ENCODE data around the gene SPTLC1.
A peak's percentile ranks its signal among the peaks of the same experiment; 100 is the strongest.
"Not testable (repeated sequence)": the region's sequence is repeated elsewhere in the genome, so short reads cannot be mapped to it uniquely, and the experiment has no call there.

Gene SPTLC1

GRCh38 chr9:92140074-92140753 is 25.0 kb upstream of the SPTLC1 start:
- CTCF ChIA-PET = interaction anchor here (0.6 to 3.9 kb wide), 28 partner anchors 13 to 494 kb away, joined by 3 to 35 read pairs (median 4); no protein-coding TSS in a partner anchor
- H3K27ac ChIP-seq = peak overlapping the region; percentile 25; the same call in 1 of the 2 replicates
- TF ChIP-seq, protein P1, sequence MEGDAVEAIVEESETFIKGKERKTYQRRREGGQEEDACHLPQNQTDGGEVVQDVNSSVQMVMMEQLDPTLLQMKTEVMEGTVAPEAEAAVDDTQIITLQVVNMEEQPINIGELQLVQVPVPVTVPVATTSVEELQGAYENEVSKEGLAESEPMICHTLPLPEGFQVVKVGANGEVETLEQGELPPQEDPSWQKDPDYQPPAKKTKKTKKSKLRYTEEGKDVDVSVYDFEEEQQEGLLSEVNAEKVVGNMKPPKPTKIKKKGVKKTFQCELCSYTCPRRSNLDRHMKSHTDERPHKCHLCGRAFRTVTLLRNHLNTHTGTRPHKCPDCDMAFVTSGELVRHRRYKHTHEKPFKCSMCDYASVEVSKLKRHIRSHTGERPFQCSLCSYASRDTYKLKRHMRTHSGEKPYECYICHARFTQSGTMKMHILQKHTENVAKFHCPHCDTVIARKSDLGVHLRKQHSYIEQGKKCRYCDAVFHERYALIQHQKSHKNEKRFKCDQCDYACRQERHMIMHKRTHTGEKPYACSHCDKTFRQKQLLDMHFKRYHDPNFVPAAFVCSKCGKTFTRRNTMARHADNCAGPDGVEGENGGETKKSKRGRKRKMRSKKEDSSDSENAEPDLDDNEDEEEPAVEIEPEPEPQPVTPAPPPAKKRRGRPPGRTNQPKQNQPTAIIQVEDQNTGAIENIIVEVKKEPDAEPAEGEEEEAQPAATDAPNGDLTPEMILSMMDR (conservative IDR thresholded peaks at IDR 0.05; ENCODE audit: low read depth) = peak; percentile 99
- POLR2A ChIA-PET (ENCODE audit: low non-redundant PET) = interaction anchor here (0.6 kb wide), 1 partner anchor 89 kb away, joined by 3 read pairs; no protein-coding TSS in a partner anchor
- DNase-seq (ENCODE audit: low spot score) = peak; percentile 73

GRCh38 chr9:92138960-92139540 is 23.8 kb upstream of the SPTLC1 start:
- POLR2A ChIA-PET (ENCODE audit: low non-redundant PET); DNase-seq (ENCODE audit: low spot score); H3K27ac ChIP-seq: not testable (repeated sequence)
- CTCF ChIA-PET = interaction anchor here (0.6 to 3.9 kb wide), 26 partner anchors 8 to 1515 kb away, joined by 3 to 35 read pairs (median 6); no protein-coding TSS in a partner anchor

DNA sequence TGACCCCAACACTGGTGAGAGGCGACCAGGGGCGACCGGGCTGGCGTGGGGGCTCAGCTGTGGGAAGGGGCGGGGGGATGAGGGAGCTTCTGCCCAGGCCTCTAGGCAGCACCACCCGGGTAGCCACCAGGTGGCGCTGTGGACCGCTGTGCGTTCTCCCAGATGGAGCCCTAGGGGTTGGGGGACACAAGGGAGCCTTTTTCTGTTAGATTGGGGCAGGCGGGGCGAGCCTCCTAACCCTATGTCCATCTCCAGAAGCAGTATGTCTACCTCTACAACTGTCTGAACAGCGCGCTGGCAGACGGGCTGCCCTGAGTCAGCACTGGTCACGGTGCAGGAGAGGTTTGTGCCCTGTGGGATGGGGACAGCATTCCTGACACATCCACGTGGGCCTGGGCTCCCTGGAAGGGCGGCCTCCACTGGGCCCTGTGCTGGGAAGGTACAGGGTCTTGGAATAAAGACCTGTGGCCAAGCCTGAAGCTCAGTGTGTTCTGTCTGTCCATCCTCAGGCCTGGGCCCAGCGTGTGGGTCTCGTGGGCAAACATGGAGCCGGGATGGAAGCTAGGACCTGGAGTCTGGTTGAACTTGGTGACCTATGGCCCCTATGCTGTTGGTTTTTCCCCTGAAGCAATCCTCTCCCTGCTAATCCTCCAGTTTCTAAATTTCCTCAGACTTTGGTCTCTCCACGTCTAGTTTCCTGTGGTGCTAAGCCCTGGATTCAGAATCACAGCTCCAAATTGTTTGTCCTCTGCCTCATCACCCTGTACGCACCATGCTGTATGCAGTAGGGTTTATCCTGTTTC is 23.1 kb upstream of the SPTLC1 start:
- DNase-seq (ENCODE audit: low spot score) = peak; percentile 73
- CTCF ChIA-PET = interaction anchor here (0.6 to 3.9 kb wide), 32 partner anchors 9 to 1514 kb away, joined by 3 to 35 read pairs (median 4); no protein-coding TSS in a partner anchor
- POLR2A ChIA-PET (ENCODE audit: low non-redundant PET) = no interaction called here
- TF ChIP-seq, protein P1 (conservative IDR thresholded peaks at IDR 0.05; ENCODE audit: low read depth) = peak; percentile 98
- no peak overlapping the region for H3K27ac ChIP-seq

DNA sequence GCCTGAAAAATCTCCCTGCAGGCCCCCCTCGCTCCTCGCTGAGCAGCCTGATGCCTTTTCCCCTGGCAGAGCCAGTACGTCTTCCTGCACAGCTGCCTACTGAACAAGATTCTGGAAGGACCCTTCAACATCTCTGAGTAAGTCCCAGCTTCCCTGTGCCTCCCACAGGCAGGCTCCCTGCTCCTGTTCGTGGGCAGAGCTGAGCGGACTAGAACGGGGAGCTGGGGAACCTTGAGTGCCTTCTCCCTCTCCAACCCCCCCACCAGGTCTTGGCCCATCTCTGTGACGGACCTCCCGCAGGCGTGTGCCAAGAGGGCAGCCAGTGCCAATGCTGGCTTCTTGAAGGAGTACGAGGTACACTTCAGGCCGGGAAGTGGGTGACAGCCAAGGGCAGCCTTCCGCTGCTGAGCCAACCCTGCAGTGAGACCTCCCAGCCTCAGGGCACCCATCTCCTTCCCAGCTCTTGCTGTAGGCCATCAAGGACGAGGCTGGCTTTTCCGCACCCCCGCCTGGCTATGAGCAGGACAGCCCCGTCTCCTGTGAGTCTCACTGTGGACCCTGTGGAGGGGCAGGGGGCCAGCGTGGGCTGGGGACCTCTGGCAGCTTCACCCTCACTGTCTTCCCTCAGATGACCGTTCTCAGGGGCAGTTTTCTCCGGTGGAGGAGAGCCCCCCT is 21.1 kb upstream of the SPTLC1 start:
- POLR2A ChIA-PET (ENCODE audit: low non-redundant PET) = no interaction called here
- no peak for DNase-seq (ENCODE audit: low spot score)
- TF ChIP-seq, protein P1 (conservative IDR thresholded peaks at IDR 0.05; ENCODE audit: low read depth) = no peak
- H3K27ac ChIP-seq = no peak overlapping the region
- CTCF ChIA-PET = interaction anchor here (0.6 kb wide), 4 partner anchors 68 to 1485 kb away, joined by 3 to 8 read pairs (median 4); no protein-coding TSS in a partner anchor

DNA sequence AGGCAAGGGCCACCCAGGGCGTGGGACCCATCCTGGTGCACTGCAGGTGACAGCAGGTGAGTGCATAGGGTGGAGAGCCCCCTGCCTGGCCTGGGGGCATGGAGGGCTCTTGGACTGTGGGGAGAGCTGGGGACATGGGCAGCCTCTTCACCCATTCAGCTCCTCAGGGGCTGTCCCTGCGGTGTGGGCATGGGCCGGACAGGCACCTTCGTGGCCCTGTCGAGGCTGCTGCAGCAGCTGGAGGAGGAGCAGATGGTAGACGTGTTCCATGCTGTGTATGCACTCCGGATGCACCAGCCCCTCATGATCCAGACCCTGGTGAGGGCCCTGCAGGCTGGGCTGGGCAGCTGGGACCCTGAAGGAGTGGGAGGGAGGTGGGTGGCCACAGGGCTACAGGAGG is 20.4 kb upstream of the SPTLC1 start:
- CTCF ChIA-PET = interaction anchor here (0.6 kb wide), 4 partner anchors 10 to 1485 kb away, joined by 3 to 8 read pairs (median 4); no protein-coding TSS in a partner anchor

More for the DNA sequence above, 20.4 kb upstream of the SPTLC1 start:
- TF ChIP-seq, protein P1 (conservative IDR thresholded peaks at IDR 0.05; ENCODE audit: low read depth) = no peak
- POLR2A ChIA-PET (ENCODE audit: low non-redundant PET) = no interaction called here
- DNase-seq (ENCODE audit: low spot score) = no peak
- H3K27ac ChIP-seq = no peak overlapping the region
